Measurements from ENCODE around the gene PRPF6. TPM values are rescaled to one million over a fixed set of nuclear protein-coding genes. Genes with fewer than 3 reads are reported as not detected.

PRPF6 gene
- total and polyA plus RNA-seq, 2 of the 13 experiments (the other 11 are each of a cell fraction or from before 2014, with no cell fraction given): 63.7 to 101 TPM

DNA sequence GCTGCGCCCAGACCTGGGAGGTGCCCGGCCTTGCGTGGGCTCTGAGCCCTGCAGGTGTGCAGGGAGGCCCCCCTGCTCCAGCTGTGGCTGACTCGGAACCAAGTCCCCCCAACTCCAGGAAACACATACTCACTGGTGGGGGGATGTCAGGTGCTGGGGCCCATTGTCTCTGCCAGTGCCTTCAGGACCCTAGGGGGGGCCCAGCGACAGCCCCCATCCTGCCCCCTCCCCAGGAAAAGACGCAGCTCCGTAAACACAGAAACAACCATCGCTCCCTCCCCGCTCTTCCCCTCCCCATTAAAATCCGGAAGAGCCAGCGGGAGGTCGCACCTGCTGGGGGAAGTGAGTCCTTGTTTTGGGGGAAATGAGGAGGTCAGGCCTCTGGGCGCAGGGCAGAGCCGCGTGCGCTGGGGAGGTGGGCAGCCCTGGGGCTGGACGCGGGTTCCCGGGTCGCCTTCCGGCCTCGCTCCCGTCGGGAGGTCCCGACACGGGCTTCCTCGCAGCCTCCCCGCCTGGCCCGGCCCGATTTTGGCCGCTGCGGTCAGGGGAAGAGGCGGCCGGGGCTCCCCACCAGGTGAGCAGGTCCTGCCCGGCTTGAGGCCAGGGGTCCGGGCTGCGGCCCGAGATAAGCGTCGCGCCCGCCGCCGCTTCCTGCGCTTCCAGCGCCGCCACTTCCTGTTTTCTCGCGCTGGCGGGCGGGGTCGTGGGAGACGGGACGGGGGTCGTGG lies 61.3 kb downstream of the PRPF6 start (continued):
- TF ChIP-seq, protein P1, sequence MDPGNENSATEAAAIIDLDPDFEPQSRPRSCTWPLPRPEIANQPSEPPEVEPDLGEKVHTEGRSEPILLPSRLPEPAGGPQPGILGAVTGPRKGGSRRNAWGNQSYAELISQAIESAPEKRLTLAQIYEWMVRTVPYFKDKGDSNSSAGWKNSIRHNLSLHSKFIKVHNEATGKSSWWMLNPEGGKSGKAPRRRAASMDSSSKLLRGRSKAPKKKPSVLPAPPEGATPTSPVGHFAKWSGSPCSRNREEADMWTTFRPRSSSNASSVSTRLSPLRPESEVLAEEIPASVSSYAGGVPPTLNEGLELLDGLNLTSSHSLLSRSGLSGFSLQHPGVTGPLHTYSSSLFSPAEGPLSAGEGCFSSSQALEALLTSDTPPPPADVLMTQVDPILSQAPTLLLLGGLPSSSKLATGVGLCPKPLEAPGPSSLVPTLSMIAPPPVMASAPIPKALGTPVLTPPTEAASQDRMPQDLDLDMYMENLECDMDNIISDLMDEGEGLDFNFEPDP (CRISPR knock-in tag; conservative IDR thresholded peaks at IDR 0.05): no peak
- TF ChIP-seq ZNF430 (CRISPR knock-in tag; IDR thresholded peaks at IDR 0.05): peak; percentile 85; the same call in 1 of the 2 replicates
- TF ChIP-seq, protein P2, sequence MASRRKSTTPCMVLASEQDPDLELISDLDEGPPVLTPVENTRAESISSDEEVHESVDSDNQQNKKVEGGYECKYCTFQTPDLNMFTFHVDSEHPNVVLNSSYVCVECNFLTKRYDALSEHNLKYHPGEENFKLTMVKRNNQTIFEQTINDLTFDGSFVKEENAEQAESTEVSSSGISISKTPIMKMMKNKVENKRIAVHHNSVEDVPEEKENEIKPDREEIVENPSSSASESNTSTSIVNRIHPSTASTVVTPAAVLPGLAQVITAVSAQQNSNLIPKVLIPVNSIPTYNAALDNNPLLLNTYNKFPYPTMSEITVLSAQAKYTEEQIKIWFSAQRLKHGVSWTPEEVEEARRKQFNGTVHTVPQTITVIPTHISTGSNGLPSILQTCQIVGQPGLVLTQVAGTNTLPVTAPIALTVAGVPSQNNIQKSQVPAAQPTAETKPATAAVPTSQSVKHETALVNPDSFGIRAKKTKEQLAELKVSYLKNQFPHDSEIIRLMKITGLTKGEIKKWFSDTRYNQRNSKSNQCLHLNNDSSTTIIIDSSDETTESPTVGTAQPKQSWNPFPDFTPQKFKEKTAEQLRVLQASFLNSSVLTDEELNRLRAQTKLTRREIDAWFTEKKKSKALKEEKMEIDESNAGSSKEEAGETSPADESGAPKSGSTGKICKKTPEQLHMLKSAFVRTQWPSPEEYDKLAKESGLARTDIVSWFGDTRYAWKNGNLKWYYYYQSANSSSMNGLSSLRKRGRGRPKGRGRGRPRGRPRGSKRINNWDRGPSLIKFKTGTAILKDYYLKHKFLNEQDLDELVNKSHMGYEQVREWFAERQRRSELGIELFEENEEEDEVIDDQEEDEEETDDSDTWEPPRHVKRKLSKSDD (CRISPR knock-in tag; IDR thresholded peaks at IDR 0.05; ENCODE audit: low read depth): 0 out of 2 replicates have a peak, but pooled peaks have one; percentile 35
- TF ChIP-seq, protein P3, sequence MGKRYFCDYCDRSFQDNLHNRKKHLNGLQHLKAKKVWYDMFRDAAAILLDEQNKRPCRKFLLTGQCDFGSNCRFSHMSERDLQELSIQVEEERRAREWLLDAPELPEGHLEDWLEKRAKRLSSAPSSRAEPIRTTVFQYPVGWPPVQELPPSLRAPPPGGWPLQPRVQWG (CRISPR knock-in tag; IDR thresholded peaks at IDR 0.05; ENCODE audit: borderline replicate concordance, low read depth): no peak
- TF ChIP-seq KLF15 (CRISPR knock-in tag; IDR thresholded peaks at IDR 0.05; ENCODE audit: borderline replicate concordance): 0 out of 2 replicates have a peak, but pooled peaks have one; percentile 28
- 0 out of 2 replicates have a peak, but pooled peaks have one; percentile 70 for TF ChIP-seq ZFP82 (CRISPR knock-in tag; IDR thresholded peaks at IDR 0.05; ENCODE audit: borderline replicate concordance)
- no peak for TF ChIP-seq MAF1 (CRISPR knock-in tag; IDR thresholded peaks at IDR 0.05; ENCODE audit: borderline replicate concordance)
- TF ChIP-seq, protein P4, sequence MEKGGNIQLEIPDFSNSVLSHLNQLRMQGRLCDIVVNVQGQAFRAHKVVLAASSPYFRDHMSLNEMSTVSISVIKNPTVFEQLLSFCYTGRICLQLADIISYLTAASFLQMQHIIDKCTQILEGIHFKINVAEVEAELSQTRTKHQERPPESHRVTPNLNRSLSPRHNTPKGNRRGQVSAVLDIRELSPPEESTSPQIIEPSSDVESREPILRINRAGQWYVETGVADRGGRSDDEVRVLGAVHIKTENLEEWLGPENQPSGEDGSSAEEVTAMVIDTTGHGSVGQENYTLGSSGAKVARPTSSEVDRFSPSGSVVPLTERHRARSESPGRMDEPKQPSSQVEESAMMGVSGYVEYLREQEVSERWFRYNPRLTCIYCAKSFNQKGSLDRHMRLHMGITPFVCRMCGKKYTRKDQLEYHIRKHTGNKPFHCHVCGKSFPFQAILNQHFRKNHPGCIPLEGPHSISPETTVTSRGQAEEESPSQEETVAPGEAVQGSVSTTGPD (CRISPR knock-in tag; IDR thresholded peaks at IDR 0.05): no peak
- TF ChIP-seq, protein P5, sequence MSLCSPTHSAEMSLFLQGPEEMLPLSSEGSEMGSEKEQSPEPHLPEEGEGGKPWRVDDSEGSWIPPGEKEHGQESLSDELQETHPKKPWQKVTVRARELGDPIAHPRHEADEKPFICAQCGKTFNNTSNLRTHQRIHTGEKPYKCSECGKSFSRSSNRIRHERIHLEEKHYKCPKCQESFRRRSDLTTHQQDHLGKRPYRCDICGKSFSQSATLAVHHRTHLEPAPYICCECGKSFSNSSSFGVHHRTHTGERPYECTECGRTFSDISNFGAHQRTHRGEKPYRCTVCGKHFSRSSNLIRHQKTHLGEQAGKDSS (CRISPR knock-in tag; IDR thresholded peaks at IDR 0.05; ENCODE audit: borderline replicate concordance, low read depth): no peak
- 0 out of 2 replicates have a peak, but pooled peaks have one; percentile 32 for TF ChIP-seq ZNF589 (CRISPR knock-in tag; conservative IDR thresholded peaks at IDR 0.05)
- no peak; the same call in 1 of the 2 replicates for TF ChIP-seq ZIK1 (CRISPR knock-in tag; IDR thresholded peaks at IDR 0.05; ENCODE audit: borderline replicate concordance, low read depth)
- TF ChIP-seq BORCS8-MEF2B (CRISPR knock-in tag; IDR thresholded peaks at IDR 0.05): no peak
- TF ChIP-seq ZMYM4 (CRISPR knock-in tag; IDR thresholded peaks at IDR 0.05): 0 out of 2 replicates have a peak, but pooled peaks have one; percentile 21
- TF ChIP-seq GTF2F1 (IDR thresholded peaks at IDR 0.05; ENCODE audit: low read length): no peak
- no peak for TF ChIP-seq ZSCAN20 (CRISPR knock-in tag; IDR thresholded peaks at IDR 0.05; ENCODE audit: borderline replicate concordance)
- TF ChIP-seq SPEN (CRISPR knock-in tag; IDR thresholded peaks at IDR 0.05; ENCODE audit: low read depth): peak; percentile 64
- TF ChIP-seq NBN (conservative IDR thresholded peaks at IDR 0.05): no peak
- TF ChIP-seq PCBP2 (optimal IDR thresholded peaks at IDR 0.05; ENCODE audit: low read depth, low read length, poor library complexity, severe bottlenecking): peak; percentile 3
- peak; percentile 82 for TF ChIP-seq KDM3A (CRISPR knock-in tag; IDR thresholded peaks at IDR 0.05; ENCODE audit: low read depth)
- no peak for TF ChIP-seq NFYC (CRISPR knock-in tag; IDR thresholded peaks at IDR 0.05)
- no peak for TF ChIP-seq REL (CRISPR knock-in tag; conservative IDR thresholded peaks at IDR 0.05)
- TF ChIP-seq ASH2L (IDR thresholded peaks at IDR 0.05; ENCODE audit: insufficient read length, low read depth, low read length): no peak
- no peak for TF ChIP-seq ADNP (CRISPR knock-in tag; IDR thresholded peaks at IDR 0.05)

Data from HepG2 (cell line).